ENCODE results near the gene CES5A.
"Not testable (repeated sequence)": the region's sequence is repeated elsewhere in the genome, so short reads cannot be mapped to it uniquely, and the experiment has no call there.

DNA sequence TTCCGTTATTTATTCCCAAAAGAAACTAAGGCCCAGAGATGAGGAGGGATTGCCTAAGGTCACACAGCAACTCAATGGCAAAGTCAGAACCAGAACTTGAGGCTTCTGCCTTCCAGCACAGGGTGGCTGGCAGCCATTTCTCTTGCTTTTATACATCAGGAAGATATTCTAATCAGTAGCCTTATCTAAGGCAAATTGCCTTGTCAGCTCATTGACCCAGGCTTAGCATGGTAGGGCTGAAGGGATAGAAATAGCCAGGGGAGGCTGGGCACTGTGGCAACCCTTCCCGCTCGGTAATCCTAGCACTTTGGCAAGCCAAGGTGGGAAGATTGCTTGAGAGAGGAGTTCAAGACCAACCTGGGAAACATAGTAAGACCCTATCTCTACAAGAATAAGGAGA lies 40.0 kb downstream of the CES5A start:
- TF ChIP-seq, protein P1, sequence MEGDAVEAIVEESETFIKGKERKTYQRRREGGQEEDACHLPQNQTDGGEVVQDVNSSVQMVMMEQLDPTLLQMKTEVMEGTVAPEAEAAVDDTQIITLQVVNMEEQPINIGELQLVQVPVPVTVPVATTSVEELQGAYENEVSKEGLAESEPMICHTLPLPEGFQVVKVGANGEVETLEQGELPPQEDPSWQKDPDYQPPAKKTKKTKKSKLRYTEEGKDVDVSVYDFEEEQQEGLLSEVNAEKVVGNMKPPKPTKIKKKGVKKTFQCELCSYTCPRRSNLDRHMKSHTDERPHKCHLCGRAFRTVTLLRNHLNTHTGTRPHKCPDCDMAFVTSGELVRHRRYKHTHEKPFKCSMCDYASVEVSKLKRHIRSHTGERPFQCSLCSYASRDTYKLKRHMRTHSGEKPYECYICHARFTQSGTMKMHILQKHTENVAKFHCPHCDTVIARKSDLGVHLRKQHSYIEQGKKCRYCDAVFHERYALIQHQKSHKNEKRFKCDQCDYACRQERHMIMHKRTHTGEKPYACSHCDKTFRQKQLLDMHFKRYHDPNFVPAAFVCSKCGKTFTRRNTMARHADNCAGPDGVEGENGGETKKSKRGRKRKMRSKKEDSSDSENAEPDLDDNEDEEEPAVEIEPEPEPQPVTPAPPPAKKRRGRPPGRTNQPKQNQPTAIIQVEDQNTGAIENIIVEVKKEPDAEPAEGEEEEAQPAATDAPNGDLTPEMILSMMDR (IDR thresholded peaks at IDR 0.05; ENCODE audit: insufficient read depth, low read length, poor library complexity, severe bottlenecking): not testable (repeated sequence)
- not testable (repeated sequence) for TF ChIP-seq EZH2phosphoT487 (conservative IDR thresholded peaks at IDR 0.05; ENCODE audit: low read length)
